ENCODE results near the gene UNC13A.

GRCh38 chr19:17623224-17623935 is 64.8 kb downstream of the UNC13A start:
- no peak for TF ChIP-seq PATZ1 (CRISPR knock-in tag; IDR thresholded peaks at IDR 0.05; ENCODE audit: borderline replicate concordance)
- no peak for TF ChIP-seq CREB5 (CRISPR knock-in tag; IDR thresholded peaks at IDR 0.05; ENCODE audit: low read depth)
- no peak for TF ChIP-seq OSR1 (CRISPR knock-in tag; IDR thresholded peaks at IDR 0.05)
- no peak for TF ChIP-seq CSDC2 (CRISPR knock-in tag; IDR thresholded peaks at IDR 0.05)
- no peak for TF ChIP-seq GLIS3 (CRISPR knock-in tag; IDR thresholded peaks at IDR 0.05)
- TF ChIP-seq TOX (CRISPR knock-in tag; IDR thresholded peaks at IDR 0.05; ENCODE audit: borderline replicate concordance): no peak
- TF ChIP-seq ZNF8 (CRISPR knock-in tag; IDR thresholded peaks at IDR 0.05): no peak
- no peak for TF ChIP-seq RARB (CRISPR knock-in tag; IDR thresholded peaks at IDR 0.05)
